Measurements from ENCODE around the gene ASMTL.
A peak's percentile ranks its signal among the peaks of the same experiment; 100 is the strongest.
"Not testable (repeated sequence)": the region's sequence is repeated elsewhere in the genome, so short reads cannot be mapped to it uniquely, and the experiment has no call there.

The ASMTL gene, protein sequence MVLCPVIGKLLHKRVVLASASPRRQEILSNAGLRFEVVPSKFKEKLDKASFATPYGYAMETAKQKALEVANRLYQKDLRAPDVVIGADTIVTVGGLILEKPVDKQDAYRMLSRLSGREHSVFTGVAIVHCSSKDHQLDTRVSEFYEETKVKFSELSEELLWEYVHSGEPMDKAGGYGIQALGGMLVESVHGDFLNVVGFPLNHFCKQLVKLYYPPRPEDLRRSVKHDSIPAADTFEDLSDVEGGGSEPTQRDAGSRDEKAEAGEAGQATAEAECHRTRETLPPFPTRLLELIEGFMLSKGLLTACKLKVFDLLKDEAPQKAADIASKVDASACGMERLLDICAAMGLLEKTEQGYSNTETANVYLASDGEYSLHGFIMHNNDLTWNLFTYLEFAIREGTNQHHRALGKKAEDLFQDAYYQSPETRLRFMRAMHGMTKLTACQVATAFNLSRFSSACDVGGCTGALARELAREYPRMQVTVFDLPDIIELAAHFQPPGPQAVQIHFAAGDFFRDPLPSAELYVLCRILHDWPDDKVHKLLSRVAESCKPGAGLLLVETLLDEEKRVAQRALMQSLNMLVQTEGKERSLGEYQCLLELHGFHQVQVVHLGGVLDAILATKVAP

DNA sequence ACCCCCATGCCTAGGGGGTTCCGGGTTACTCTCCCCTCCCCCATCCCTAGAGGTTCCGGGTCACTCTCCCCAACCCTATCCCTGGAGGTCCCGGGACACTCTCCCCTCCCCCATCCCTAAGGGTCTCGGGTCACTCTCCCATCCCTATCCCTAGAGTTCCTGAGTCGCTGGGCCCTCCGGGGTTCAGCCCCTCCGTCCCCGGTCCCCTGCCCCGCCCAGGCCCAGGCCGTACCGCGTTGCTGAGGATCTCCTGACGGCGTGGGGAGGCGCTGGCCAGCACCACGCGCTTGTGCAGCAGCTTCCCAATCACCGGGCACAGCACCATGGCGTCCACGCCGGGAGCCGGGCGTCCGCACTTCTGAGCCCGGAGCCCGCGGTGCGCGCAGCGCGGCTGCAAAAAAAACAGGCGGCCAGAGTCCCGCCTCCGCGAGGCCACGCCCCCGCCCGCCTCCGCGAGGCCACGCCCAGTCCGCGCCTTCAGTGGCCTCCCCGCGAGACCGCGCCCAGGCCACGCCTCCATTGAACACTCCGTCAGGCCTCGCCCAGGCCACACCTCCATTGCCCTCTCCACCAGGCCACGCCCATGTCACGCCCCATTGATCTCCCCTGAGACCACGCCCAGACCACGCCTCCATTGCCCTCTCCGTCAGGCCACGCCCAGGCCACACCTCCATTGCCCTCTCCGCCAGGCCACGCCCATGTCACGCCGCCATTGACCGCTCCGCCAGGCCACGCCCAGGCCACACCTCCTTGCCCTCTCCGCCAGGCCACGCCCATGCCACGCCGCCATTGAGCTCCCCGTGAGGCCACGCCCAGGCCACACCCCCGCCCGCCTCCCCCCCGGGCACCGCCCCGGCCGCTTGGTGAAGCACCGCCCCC is at the start of gene ASMTL:
ASMTL (minus strand) TSS at position 394 of the 879 bp plus-strand sequence; CDS start at position 325, 69 bp downstream.
- Histone ChIP-seq H3K27me3 (ENCODE audit: insufficient read depth, low read length) (no peaks in the 10 kb centered on the region), H3K36me3 (ENCODE audit: insufficient read depth, low read length) (no peaks in the 10 kb centered on the region), H3K4me1 (ENCODE audit: insufficient read depth, low read length) (peaks cover 3% of the 10 kb centered on the region), H3K9me3 (ENCODE audit: low read length) (peaks cover 2% of the 10 kb centered on the region), H2AFZ (ENCODE audit: low read depth, low read length) (peak within 1 kb of the TSS; percentile 58), H3K4me3 (ENCODE audit: low read length) (peak within 1 kb of the TSS; percentile 71)

DNA sequence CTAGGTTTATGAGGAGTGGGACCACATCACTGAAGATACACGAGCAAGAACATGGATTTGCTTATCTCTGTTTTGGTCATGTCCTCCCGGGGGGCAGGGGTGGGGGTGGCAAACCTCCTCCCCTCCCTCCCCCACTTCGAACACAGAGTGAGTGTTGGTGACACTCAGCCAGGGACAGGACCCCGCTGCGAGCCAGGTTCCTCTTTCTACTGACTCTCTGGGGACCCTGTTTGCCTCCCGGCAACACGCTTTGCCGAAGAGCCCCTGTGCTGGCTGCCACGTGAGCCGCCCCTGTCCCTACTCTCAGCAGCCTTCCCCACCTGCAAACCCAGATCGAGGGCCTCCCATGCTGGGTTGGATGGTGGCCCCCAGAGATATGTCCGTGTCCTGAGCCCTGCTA is 49.5 kb upstream of the ASMTL start:
- Histone ChIP-seq H3K36me3 (ENCODE audit: insufficient read depth, low read length) (no peaks in the 10 kb centered on the region), H3K4me1 (ENCODE audit: insufficient read depth, low read length) (no peaks in the 10 kb centered on the region), H2AFZ (ENCODE audit: low read depth, low read length) (no peak overlapping the region)

DNA sequence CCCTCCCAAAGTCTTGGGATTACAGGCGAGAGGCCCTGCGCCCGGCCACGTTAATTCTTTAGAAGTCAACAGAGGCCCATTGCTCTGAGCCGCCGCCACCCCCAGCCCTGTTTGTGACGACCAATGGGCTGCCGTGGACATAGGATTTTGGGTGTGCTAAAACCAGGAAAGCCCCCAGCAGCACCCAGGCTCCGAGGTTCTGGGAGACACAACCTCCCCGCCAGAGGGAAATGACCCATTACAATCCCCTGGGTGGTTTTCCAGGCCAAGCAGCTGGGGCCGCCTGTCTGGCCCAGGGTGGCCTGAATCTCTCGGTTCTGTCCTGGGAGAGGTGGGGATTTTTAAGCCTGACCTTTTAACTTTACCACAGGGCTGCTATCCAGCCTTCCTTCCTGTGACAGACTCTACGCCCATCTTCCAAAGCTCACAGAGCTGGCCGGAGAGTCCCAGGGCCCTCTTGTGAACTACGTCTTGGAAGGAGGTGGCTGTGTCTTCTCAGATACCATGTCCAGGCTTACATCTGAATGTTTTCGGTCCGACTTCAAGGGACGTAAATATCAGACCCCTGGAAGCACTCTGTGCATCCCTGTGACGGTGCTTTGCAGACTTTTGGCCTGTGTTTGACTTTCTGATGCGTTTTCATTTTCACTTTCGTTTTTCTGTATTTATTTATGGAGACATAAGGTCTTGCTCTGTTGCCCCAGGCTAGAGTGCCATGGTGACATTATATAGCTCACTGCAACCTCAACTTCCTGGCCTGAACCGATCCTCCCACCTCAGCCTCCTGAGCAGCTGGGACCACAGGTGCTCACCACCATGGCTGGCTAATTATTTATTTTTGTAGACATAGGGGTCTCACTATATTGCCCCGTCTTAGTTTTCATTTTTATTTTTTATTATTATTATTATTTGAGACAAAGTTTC is 48.3 kb upstream of the ASMTL start:
- H3K4me3 ChIP-seq (ENCODE audit: low read length): no peak overlapping the region
- H3K36me3 ChIP-seq (ENCODE audit: insufficient read depth, low read length): no peaks in the 10 kb centered on the region
- no peaks in the 10 kb centered on the region for H3K27me3 ChIP-seq (ENCODE audit: insufficient read depth, low read length)
- no peaks in the 10 kb centered on the region for H3K4me1 ChIP-seq (ENCODE audit: insufficient read depth, low read length)
- no peaks in the 10 kb centered on the region for H3K9me3 ChIP-seq (ENCODE audit: low read length)
- no peak overlapping the region for H2AFZ ChIP-seq (ENCODE audit: low read depth, low read length)

More for the DNA sequence above, 49.5 kb upstream of the ASMTL start:
- Histone ChIP-seq H3K27me3 (ENCODE audit: insufficient read depth, low read length) (no peaks in the 10 kb centered on the region), H3K4me3 (ENCODE audit: low read length) (no peak overlapping the region), H3K9me3 (ENCODE audit: low read length) (no peaks in the 10 kb centered on the region)

DNA sequence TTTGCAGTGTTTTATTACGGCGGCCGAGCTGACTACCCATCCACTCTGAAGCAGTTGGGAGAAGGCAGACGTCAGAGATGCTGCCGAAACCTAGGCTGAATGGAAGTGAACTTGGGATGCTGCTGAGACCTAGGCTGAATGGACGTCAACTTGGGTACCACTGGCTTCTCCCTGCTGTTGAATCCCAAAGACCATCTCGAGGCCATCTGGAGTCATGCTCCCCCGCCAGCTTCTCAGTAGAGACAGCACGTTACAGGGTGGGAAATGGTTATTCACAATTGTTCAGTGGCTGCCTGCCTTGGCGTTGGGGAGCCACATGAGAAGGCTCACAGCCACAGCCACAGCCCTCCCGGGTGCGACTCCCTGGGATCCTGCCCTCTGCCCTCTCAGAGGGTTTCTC is 43.4 kb upstream of the ASMTL start:
- H3K4me3 ChIP-seq (ENCODE audit: low read length): no peak overlapping the region
- no peaks in the 10 kb centered on the region for H3K9me3 ChIP-seq (ENCODE audit: low read length)
- H3K36me3 ChIP-seq (ENCODE audit: insufficient read depth, low read length): no peaks in the 10 kb centered on the region
- H3K27me3 ChIP-seq (ENCODE audit: insufficient read depth, low read length): no peaks in the 10 kb centered on the region
- H3K4me1 ChIP-seq (ENCODE audit: insufficient read depth, low read length): peaks cover 4% of the 10 kb centered on the region
- H2AFZ ChIP-seq (ENCODE audit: low read depth, low read length): no peak overlapping the region

DNA sequence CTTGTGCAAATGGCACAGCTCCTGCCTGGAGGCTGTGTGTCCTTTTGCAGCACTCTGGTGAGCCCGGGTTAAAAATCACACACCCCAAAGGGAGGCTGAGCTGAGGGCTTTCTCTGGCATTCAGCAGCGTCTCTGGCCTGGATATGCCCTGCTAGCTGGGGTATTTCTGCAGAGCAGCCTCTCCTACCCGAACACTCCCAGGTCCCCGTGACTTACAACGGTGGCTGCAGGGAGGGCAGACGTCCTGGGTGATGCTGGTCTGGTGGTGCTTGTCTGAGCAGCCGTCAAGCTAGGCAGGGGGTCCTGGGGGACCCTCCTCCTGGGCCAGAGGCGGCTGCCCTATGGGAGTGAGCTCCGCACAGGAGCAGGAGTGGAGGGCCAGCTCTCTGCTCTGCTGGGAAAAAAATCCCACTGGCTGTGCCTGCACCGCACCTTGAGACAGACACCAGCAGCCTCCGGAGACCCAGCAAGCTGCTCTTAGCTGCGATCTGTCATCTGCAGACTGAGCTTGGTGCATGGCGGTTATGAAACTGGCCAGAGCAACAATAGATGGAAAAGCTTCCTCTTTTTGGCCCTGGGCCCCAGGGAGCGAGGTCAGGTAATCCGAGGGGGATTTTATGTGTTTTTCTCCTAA is 41.3 kb upstream of the ASMTL start:
- Histone ChIP-seq H2AFZ (ENCODE audit: low read depth, low read length) (peak overlapping the region; percentile 88), H3K4me3 (ENCODE audit: low read length) (peak overlapping the region; percentile 14), H3K27me3 (ENCODE audit: insufficient read depth, low read length) (no peaks in the 10 kb centered on the region), H3K9me3 (ENCODE audit: low read length) (no peaks in the 10 kb centered on the region), H3K36me3 (ENCODE audit: insufficient read depth, low read length) (no peaks in the 10 kb centered on the region), H3K4me1 (ENCODE audit: insufficient read depth, low read length) (peaks cover 4% of the 10 kb centered on the region)

DNA sequence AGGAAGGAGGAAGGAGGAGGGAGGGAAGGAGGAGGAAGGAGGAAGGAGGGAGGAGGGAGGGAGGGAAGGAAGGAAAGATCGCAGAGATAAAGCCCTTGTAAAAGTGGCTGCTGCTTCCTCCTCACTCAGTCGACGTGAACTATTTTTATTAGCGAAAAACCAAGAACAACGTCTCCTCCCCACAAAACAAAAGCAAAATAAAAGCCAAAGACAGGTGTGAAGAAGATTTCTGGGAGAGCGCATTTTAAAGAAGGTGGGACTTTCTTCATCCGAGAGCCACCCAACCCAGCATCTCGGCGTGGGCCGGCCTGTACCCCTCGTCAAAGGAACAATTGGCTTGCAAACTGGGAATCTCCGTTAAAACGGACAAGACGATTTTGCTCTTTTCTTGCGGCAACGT is 40.7 kb upstream of the ASMTL start:
- Histone ChIP-seq H3K4me3 (ENCODE audit: low read length) (peak overlapping the region; percentile 14), H2AFZ (ENCODE audit: low read depth, low read length) (peak overlapping the region; percentile 88), H3K9me3 (ENCODE audit: low read length) (no peaks in the 10 kb centered on the region), H3K36me3 (ENCODE audit: insufficient read depth, low read length) (no peaks in the 10 kb centered on the region), H3K4me1 (ENCODE audit: insufficient read depth, low read length) (peaks cover 4% of the 10 kb centered on the region), H3K27me3 (ENCODE audit: insufficient read depth, low read length) (no peaks in the 10 kb centered on the region)

DNA sequence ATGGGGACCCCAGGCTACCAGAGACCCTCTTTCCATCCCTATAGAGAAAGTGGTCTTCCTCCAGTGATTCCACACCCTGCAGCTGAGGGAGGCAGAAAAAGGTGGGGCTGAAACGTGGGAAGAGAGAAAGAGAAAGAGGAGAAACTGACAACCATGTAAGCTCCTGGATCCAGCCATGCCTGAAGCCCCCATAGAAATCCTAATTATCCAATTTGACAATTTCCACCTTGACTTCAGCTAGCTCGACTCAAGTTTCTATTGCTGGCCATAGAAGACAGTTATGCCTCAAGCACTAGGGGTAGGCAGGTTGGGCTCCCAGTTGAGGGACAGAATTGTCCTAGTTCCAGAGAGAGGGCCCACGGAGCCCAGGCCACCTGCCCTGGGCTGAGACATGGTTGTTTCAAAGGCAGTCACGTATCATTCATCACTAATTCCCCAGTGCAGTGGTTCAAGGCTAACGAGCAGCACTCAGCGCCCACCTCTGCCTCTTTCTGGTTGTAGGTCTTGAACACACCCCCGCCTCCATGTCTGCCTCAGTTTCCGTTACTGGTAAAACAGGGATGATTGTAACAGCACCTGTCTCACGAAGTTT is 39.8 kb upstream of the ASMTL start:
- Histone ChIP-seq H3K27me3 (ENCODE audit: insufficient read depth, low read length) (no peaks in the 10 kb centered on the region), H3K4me1 (ENCODE audit: insufficient read depth, low read length) (peaks cover 4% of the 10 kb centered on the region), H3K4me3 (ENCODE audit: low read length) (no peak overlapping the region), H3K36me3 (ENCODE audit: insufficient read depth, low read length) (no peaks in the 10 kb centered on the region), H3K9me3 (ENCODE audit: low read length) (no peaks in the 10 kb centered on the region), H2AFZ (ENCODE audit: low read depth, low read length) (no peak overlapping the region)

DNA sequence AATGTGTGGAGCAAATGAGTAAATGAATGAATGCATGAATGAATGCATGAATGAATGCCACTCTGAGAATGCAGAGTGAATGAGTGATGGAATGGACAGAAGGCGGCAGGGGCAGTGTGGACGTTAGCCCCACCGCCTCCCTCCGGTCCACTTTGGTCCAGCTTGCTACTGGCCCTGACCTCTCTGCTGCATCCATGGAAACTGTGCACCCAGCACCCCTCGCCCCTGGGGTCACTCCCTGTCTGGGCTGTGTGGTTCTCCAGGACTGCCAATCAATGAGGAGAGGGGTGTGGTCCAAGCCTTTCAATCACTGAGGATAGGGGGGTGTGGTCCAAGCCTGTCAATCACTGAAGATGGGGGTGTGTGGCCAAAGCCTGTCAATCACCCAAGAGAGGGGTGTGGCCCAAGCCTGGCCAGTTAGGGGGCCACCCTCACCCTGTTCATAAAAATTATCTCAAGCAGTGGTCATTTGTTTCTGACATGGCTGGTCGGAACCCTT is 39.2 kb upstream of the ASMTL start:
- Histone ChIP-seq H3K9me3 (ENCODE audit: low read length) (no peaks in the 10 kb centered on the region), H2AFZ (ENCODE audit: low read depth, low read length) (no peak overlapping the region), H3K27me3 (ENCODE audit: insufficient read depth, low read length) (no peaks in the 10 kb centered on the region), H3K4me3 (ENCODE audit: low read length) (no peak overlapping the region), H3K4me1 (ENCODE audit: insufficient read depth, low read length) (peaks cover 4% of the 10 kb centered on the region), H3K36me3 (ENCODE audit: insufficient read depth, low read length) (no peaks in the 10 kb centered on the region)

DNA sequence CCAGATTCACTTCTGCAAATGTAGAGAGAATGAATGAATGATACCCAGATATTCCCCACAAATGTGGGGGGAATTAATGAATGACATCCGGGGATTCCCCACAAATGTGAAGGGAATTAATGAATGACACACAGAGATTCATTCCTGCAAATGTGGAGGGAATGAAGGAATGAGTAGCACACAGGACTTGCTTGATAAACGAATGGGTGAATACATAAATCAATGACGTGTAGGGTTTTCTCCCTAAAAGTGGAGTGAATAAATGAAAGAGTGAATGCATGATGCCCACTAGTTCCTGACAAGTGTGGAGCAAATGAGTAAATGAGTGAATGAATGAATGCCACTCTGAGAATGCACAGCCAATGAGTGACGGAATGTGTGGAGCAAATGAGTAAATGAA is 38.5 kb upstream of the ASMTL start:
- H2AFZ ChIP-seq (ENCODE audit: low read depth, low read length); H3K4me1 ChIP-seq (ENCODE audit: insufficient read depth, low read length); H3K27me3 ChIP-seq (ENCODE audit: insufficient read depth, low read length); H3K4me3 ChIP-seq (ENCODE audit: low read length); H3K36me3 ChIP-seq (ENCODE audit: insufficient read depth, low read length); H3K9me3 ChIP-seq (ENCODE audit: low read length): not testable (repeated sequence)

DNA sequence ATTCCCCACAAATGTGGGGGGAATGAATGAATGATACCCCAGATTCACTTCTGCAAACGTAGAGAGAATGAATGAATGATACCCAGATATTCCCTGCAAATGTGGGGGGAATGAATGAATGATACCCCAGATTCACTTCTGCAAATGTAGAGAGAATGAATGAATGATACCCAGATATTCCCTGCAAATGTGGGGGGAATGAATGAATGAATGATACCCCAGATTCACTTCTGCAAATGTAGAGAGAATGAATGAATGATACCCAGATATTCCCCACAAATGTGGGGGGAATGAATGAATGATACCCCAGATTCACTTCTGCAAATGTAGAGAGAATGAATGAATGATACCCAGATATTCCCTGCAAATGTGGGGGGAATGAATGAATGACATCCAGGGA is 38.0 kb upstream of the ASMTL start:
- H2AFZ ChIP-seq (ENCODE audit: low read depth, low read length); H3K9me3 ChIP-seq (ENCODE audit: low read length); H3K4me1 ChIP-seq (ENCODE audit: insufficient read depth, low read length); H3K36me3 ChIP-seq (ENCODE audit: insufficient read depth, low read length); H3K27me3 ChIP-seq (ENCODE audit: insufficient read depth, low read length); H3K4me3 ChIP-seq (ENCODE audit: low read length): not testable (repeated sequence)

DNA sequence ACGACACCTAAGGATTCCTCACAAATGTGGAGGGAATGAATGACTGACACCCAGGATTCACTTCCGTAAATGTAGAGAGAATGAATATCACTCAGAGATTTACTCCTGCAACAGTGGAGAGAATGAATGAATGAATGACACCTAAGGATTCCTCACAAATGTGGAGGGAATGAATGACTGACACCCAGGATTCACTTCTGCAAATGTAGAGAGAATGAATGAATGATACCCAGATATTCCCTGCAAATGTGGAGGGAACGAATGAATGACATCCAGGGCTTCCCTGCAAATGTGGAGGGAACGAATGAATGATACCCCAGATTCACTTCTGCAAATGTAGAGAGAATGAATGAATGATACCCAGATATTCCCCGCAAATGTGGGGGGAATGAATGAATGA is 36.6 kb upstream of the ASMTL start:
- not testable (repeated sequence) for H3K36me3 ChIP-seq (ENCODE audit: insufficient read depth, low read length); H2AFZ ChIP-seq (ENCODE audit: low read depth, low read length); H3K4me3 ChIP-seq (ENCODE audit: low read length); H3K9me3 ChIP-seq (ENCODE audit: low read length); H3K27me3 ChIP-seq (ENCODE audit: insufficient read depth, low read length); H3K4me1 ChIP-seq (ENCODE audit: insufficient read depth, low read length)

DNA sequence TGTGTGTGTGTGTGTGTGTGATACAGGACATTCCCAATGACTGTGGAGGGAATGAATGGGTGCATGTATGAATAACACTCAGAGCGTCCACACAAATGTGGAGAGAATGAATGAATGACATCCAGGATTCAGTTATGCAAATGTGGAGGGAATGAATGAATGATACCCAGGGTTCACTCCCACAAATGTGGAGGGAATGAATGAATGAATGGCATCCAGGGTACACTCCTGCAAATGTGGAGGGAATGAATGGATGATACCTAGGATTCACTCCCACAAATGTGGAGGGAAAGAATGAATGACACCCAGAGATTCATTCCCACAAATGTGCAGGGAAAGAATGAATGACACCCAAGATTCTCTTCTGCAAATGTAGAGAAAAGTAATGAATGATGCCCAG is 36.0 kb upstream of the ASMTL start:
- Histone ChIP-seq H3K4me1 (ENCODE audit: insufficient read depth, low read length) (no peaks in the 10 kb centered on the region), H3K36me3 (ENCODE audit: insufficient read depth, low read length) (no peaks in the 10 kb centered on the region), H2AFZ (ENCODE audit: low read depth, low read length) (no peak overlapping the region), H3K9me3 (ENCODE audit: low read length) (no peaks in the 10 kb centered on the region), H3K27me3 (ENCODE audit: insufficient read depth, low read length) (no peaks in the 10 kb centered on the region), H3K4me3 (ENCODE audit: low read length) (no peak overlapping the region)
